Measurements from ENCODE around the gene ARPC3. TPM values are rescaled to one million over a fixed set of nuclear protein-coding genes. Genes with fewer than 3 reads are reported as not detected.
A peak's percentile ranks its signal among the peaks of the same experiment; 100 is the strongest.

The ARPC3 gene
- total and polyA plus RNA-seq, 9 of the 15 experiments (the other 6 are each of a cell fraction or from before 2014, with no cell fraction given), result 74.2 to 575 (median 345) TPM

GRCh38 chr12:110449799-110450497 is at the start of gene ARPC3 (continued):
- TF ChIP-seq ESRRA (IDR thresholded peaks at IDR 0.05; ENCODE audit: borderline replicate concordance, low read depth) (no peak), XRCC3 (IDR thresholded peaks at IDR 0.05) (no peak), E4F1 (CRISPR knock-in tag; IDR thresholded peaks at IDR 0.05; ENCODE audit: borderline replicate concordance) (no peak), CREBBP (IDR thresholded peaks at IDR 0.05; ENCODE audit: low read depth, low read length) (no peak), HINFP (tag; conservative IDR thresholded peaks at IDR 0.05; ENCODE audit: low read depth) (no peak), CBX8 (IDR thresholded peaks at IDR 0.05; ENCODE audit: borderline replicate concordance, extremely low read depth, low read depth, low read length, poor library complexity, severe bottlenecking) (no peak), NFIC (IDR thresholded peaks at IDR 0.05) (peak; percentile 62), DLX4 (CRISPR knock-in tag; IDR thresholded peaks at IDR 0.05) (no peak), ZNF146 (CRISPR knock-in tag; IDR thresholded peaks at IDR 0.05; ENCODE audit: unreplicated experiment) (no peak), HEY1 (CRISPR knock-in tag; IDR thresholded peaks at IDR 0.05; ENCODE audit: borderline replicate concordance) (no peak), ZNF212 (CRISPR knock-in tag; IDR thresholded peaks at IDR 0.05) (no peak), DPF2 (IDR thresholded peaks at IDR 0.05) (0 out of 2 replicates have a peak, but pooled peaks have one; percentile 23), ERF (CRISPR knock-in tag; IDR thresholded peaks at IDR 0.05) (no peak), COPS2 (conservative IDR thresholded peaks at IDR 0.05) (no peak), ESRRB (CRISPR knock-in tag; IDR thresholded peaks at IDR 0.05; ENCODE audit: borderline replicate concordance) (no peak), TRIM28 (IDR thresholded peaks at IDR 0.05) (no peak), ZNF512 (tag; IDR thresholded peaks at IDR 0.05) (no peak), ZFP1 (CRISPR knock-in tag; IDR thresholded peaks at IDR 0.05) (no peak), RNF219 (CRISPR knock-in tag; IDR thresholded peaks at IDR 0.05) (no peak), RB1 (IDR thresholded peaks at IDR 0.05; ENCODE audit: low read depth) (peak; percentile 87), BDP1 (IDR thresholded peaks at IDR 0.05; ENCODE audit: insufficient read depth, insufficient read length) (no peak)
